GM21528 (cell line): Measurements from ENCODE around the gene MPI.
"Not testable (repeated sequence)": the region's sequence is repeated elsewhere in the genome, so short reads cannot be mapped to it uniquely, and the experiment has no call there.

Experiments used
- ATAC-seq: cut with Tn5 transposase; IDR thresholded peaks from one replicate; pipeline ENCODE4 v1.9.1; 2021; ENCODE audit warnings: mild to moderate bottlenecking, moderate library complexity; ENCODE audit not compliant: unreplicated experiment, low FRiP score

Gene MPI

GRCh38 chr15:74863239-74864056, 26.4 kb upstream of the MPI start:
- no peak for ATAC-seq

DNA sequence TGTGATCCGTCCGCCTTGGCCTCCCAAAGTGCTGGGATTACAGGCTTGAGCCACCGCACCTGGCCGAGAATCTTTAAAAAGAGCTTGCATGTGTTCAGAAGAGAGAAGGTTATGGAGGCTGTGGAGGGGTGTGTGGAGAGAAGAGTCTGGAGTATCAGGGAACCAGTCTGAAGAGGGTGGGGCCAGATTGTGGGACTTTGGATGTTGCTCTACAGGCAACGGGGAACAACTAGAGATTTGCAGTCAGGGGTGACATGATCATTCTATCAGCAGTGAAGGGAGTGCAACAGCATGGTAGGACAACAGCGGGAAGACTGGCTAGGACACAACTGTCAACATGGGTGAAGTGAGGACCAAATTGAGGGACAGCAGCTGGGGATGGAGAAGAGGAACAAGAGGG, 25.5 kb upstream of the MPI start:
- ATAC-seq: no peak

DNA sequence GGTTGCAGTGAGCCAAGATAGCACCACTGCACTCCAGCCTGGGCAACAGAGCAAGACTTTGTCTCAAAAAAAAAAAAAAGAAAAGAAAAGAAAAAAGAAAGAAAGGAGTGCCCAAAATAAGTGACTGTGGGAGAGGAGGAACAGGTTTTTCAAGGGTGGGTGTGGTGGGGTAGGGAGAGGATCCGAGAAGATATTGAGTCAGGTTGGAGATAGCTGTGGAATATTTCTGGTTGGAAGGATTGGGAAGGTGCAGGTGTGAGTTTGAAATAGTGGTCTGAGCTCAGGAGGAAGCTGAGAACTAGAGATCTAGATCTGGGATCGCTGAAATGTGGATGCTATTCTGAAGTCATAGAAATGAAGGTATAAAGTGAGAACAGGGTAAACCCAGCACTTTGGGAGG, 24.5 kb upstream of the MPI start:
- ATAC-seq: no peak

GRCh38 chr15:74866090-74866489, 23.8 kb upstream of the MPI start:
- no peak for ATAC-seq

DNA sequence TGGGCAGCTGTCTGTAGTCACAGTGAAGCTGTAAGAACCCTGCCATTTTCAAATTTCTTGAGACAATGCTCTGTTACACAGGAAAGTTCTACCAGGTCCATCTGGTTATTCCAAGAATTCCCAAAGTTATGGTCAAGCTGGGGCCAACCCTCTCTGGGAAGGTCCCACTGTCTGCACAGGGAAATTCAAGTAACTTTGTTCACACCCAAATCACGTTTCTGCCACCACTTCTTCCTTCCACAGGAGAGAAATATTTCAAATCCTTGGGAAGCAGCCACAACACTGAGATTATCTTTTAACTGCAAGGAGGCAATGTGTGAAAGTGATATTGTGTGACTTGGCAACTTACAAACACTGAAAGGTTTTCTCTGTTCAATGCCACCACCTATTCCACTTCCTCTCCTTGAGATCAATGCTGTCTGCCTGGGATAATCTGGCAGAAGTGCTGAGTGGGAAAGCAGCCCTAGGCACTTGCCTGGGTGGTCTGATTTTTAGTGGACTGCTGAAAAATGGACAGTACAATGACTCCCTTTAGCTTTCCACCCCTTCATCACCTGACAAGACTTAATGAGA, 22.3 kb upstream of the MPI start:
- no peak for ATAC-seq

DNA sequence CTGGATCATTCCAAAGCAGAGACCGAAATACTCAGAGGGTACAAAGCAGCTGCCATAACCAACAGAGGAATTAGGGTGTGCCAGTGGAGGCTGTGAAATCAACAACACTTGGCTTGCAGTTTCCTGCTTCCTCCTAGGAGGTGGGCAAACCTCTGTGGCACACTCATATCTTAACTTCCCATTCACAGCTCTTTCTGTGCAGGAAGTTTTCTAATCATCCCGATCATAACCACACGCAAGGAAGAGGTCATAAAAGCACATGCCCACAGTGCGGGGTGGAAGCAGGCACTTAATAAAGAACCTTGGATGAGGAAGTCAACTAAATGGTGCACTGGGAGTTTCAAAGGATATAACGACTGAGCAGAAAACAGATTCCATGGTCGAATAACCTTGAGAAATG, 21.8 kb upstream of the MPI start:
- ATAC-seq: no peak

GRCh38 chr15:74869372-74869725, 20.5 kb upstream of the MPI start:
- no peak for ATAC-seq

DNA sequence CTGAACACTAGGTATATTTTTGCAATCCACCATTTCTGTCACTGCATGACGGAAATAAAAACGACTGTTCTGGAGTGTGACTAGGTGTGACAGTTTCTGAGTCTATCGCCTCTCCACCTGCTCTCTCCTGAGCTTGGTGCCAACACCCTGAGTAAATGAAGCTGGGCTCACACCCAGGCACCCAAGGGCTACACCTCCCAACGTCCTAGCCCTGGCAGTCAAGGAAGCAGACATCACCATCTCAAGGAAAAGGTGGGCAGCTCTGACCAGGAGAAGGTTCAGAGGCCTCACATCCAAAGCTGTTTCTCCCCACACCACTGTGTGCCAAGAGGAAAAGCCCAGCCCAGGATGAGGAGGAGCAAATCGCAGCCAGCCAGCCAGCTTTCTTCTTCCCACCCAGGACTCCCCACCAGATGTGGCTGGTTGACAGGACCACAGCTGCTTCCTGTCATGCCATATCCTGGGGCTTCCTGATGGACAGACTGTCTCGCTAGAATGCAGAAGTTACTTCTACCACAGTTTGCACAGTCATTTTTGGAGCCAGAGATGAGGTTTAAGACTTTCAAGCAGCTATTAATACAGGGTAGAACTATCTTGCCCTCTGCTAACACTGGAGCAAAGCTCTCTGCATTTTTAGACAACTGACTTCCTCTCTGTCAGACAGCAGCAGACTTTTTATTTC, 20.0 kb upstream of the MPI start:
- ATAC-seq: peak; percentile 53

GRCh38 chr15:74870436-74871215, 19.2 kb upstream of the MPI start:
- ATAC-seq: no peak

DNA sequence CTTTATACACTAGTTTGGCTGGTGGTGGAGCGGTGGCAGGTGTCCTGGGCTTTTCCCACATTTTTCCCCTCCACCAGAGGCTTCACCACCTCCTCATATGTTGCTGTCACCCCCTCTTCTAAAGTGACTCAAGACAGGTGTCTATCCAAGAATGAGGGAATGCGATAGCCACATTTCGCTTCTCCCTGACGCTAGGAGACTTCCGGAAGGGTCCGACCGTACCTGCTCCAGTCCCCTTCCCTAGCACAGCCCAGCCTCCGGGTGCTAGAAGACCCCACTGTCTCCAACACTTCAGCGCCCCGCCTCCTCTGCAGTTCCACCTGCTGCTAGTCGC, 17.2 kb upstream of the MPI start:
- no peak for ATAC-seq

- ATAC-seq: peak; percentile 79
Measured at GRCh38 chr15:74873036-74873755, 16.6 kb upstream of the MPI start, which contains the start of gene SCAMP2. TSS of gene SCAMP2 (minus strand) at chr15:74873365. CDS start at chr15:74873255, 110 bp downstream.

DNA sequence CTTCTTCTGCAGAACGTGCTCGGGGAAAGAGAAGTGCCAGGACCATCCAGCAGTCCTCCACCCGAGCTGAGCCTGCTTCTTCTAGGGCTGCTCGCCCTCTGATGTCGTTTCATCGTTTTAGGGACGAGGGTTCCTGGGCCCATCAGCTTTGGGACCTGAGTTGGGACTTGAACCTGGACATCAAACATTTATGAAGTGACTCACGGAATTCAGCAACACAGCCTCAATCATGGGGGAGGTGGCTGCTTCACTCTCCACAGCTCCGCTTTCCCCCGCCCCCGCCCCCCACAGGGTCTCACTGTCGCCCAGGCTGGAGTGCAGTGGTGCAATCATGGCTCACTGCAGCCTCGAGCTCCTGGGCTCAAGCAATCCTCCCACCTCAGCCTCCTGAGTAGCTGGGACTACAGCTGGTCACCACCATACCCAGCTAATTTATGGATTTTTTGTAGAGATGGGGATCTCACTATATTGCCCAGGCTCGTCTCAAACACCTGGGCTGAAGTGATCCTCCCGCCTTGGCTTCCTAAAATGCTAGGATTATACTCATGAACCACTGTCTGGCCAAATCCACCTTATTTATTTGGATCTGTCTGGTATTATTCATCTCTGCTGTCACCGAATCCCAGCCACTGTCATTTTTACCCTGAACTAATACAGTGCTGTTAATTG, 16.0 kb upstream of the MPI start:
- ATAC-seq: no peak

DNA sequence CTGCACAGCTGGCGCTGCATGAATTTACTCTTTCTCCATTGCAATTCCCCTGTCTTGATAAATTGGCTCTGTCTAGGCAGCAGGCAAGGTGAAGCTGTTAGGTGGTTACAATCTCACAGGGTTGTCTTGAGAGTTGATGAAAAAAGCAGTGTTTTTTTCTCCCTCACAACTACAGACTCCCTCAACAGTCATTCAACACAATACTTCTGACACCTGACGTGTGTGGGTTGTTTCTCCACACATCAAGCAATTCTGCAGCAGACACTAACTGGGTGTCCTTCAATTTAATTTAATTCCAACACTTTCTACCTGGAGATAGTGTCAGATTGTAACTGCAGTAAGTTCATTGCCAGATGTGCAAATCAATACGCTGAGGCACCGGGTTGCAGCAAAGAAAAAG, 11.6 kb upstream of the MPI start:
- no peak for ATAC-seq

DNA sequence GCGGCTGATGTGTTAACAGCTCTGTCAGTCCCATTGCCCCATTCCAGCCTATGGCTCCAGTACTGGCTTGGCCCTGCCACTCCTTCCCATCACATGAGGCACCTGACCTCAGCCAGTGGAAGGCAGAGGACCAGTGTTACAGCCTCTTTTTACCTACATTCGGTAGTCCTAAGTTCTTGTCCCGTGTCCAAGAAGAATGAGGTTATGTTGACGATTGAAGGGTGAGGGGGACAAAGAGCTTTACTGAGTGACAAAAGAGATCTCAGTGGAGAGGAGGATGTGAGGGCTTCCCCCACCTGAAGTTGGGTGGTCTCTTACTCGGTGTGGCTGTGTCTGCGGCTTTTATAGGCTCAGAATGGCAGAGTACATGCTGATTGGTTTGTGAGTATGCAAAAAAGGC, 7.3 kb upstream of the MPI start:
- ATAC-seq: no peak

DNA sequence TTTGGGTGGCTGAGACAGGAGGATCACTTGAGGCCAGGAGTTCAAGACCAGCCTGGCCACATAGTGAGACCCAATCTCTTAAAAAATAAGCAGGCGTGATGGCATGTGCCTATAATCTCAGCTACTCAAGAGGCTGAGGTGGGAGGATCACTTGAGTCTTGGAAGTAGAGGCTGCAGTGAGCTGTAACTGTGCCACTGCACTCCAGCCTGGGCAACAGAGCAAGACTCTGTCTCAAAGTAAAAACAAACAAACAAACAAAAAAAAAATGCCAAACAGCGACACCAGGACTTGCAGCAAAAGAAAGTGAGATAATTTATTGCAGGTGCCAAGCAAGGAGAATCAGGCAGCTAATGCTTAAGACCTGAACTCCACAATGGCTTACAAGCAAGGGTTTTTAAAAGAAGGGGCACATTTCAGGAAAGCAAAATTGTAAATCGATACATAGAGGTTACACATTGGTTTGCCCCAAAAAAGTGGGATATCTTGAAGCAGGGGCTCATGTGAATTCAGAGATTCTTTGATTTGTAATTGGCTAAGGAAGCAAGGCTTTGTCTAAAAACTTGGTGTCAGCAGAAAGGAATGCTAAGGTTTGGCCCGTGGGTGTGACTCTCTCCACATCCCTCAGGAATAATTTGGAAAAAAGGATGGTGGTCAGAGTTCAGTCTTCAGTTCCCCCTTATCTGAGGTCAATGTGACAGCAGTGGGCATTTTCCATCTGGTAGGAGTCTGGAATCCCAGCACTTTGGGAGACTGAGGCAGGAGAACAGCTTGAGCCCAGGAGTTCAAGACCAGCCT, 5.2 kb upstream of the MPI start:
- no peak for ATAC-seq

GRCh38 chr15:74885461-74885860, 4.4 kb upstream of the MPI start:
- no peak for ATAC-seq

GRCh38 chr15:74887537-74888193, 2.2 kb upstream of the MPI start:
- not testable (repeated sequence) for ATAC-seq

GRCh38 chr15:74888716-74889115, 1.1 kb upstream of the MPI start:
- ATAC-seq: no peak
